Measurements from ENCODE around the gene CLDN6. TPM values are rescaled to one million over a fixed set of nuclear protein-coding genes. Genes with fewer than 3 reads are reported as not detected.

The CLDN6 gene
- total and polyA plus RNA-seq, 2 of the 13 experiments (the other 11 are each of a cell fraction or from before 2014, with no cell fraction given): 5.9 to 7.6 TPM

GRCh38 chr16:2983706-2984136 lies 34.3 kb downstream of the CLDN6 start (continued):
- no peak for TF ChIP-seq ZNF646 (CRISPR knock-in tag; IDR thresholded peaks at IDR 0.05)
- TF ChIP-seq SIN3A (IDR thresholded peaks at IDR 0.05; ENCODE audit: borderline replicate concordance, low read depth, low read length): no peak
- no peak for TF ChIP-seq NR2C2 (CRISPR knock-in tag; IDR thresholded peaks at IDR 0.05; ENCODE audit: borderline replicate concordance)
- no peak for TF ChIP-seq ZNF230 (CRISPR knock-in tag; IDR thresholded peaks at IDR 0.05)
- TF ChIP-seq MXD3 (CRISPR knock-in tag; IDR thresholded peaks at IDR 0.05): no peak; the same call in 1 of the 2 replicates
- TF ChIP-seq TRIM22 (IDR thresholded peaks at IDR 0.05): no peak
- TF ChIP-seq KDM5A (IDR thresholded peaks at IDR 0.05; ENCODE audit: borderline replicate concordance, low read length): no peak
- peak; percentile 71 for TF ChIP-seq REPIN1 (CRISPR knock-in tag; IDR thresholded peaks at IDR 0.05; ENCODE audit: borderline replicate concordance, low read depth)
- TF ChIP-seq ZNF598 (CRISPR knock-in tag; IDR thresholded peaks at IDR 0.05; ENCODE audit: borderline replicate concordance): no peak
- no peak for TF ChIP-seq GRHL1 (CRISPR knock-in tag; conservative IDR thresholded peaks at IDR 0.05)
- TF ChIP-seq STAG1 (CRISPR knock-in tag; IDR thresholded peaks at IDR 0.05): peak; percentile 71
- no peak for TF ChIP-seq PRDM15 (CRISPR knock-in tag; IDR thresholded peaks at IDR 0.05)
- no peak for TF ChIP-seq ZNF205 (CRISPR knock-in tag; IDR thresholded peaks at IDR 0.05)
- TF ChIP-seq DNMT1 (CRISPR knock-in tag; IDR thresholded peaks at IDR 0.05): no peak
- TF ChIP-seq NBN (conservative IDR thresholded peaks at IDR 0.05): no peak
- TF ChIP-seq ZMYM4 (CRISPR knock-in tag; IDR thresholded peaks at IDR 0.05): no peak
- TF ChIP-seq ZNF264 (CRISPR knock-in tag; IDR thresholded peaks at IDR 0.05): no peak
